ENCODE results near the gene RELN. TPM values are rescaled to one million over a fixed set of nuclear protein-coding genes. Genes with fewer than 3 reads are reported as not detected.

RELN gene
- total and polyA plus RNA-seq, 10 of the 15 experiments (the other 5 are each of a cell fraction or from before 2014, with no cell fraction given) = 0.11 to 0.21 TPM; not detected in 8

DNA sequence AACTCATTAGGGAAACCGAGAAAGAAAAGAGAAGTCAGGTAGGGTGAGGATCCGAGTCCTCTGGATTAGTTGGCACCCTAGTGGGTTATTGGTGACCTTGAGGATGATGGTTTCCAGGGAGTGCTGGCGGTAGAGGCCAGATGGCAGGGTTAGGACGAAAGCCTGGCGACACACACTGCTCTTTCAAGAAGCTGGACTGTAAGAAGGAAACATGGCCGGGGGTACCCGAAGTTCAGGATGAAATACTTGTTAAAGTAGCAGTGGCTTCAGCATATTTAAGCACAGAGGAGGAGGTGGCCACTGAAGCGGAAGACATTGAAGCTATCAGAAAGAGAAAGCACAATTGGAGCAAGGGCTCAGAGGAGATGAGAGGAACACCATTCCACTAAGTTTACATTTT lies 224.6 kb downstream of the RELN start (continued):
- TF ChIP-seq, protein P1, sequence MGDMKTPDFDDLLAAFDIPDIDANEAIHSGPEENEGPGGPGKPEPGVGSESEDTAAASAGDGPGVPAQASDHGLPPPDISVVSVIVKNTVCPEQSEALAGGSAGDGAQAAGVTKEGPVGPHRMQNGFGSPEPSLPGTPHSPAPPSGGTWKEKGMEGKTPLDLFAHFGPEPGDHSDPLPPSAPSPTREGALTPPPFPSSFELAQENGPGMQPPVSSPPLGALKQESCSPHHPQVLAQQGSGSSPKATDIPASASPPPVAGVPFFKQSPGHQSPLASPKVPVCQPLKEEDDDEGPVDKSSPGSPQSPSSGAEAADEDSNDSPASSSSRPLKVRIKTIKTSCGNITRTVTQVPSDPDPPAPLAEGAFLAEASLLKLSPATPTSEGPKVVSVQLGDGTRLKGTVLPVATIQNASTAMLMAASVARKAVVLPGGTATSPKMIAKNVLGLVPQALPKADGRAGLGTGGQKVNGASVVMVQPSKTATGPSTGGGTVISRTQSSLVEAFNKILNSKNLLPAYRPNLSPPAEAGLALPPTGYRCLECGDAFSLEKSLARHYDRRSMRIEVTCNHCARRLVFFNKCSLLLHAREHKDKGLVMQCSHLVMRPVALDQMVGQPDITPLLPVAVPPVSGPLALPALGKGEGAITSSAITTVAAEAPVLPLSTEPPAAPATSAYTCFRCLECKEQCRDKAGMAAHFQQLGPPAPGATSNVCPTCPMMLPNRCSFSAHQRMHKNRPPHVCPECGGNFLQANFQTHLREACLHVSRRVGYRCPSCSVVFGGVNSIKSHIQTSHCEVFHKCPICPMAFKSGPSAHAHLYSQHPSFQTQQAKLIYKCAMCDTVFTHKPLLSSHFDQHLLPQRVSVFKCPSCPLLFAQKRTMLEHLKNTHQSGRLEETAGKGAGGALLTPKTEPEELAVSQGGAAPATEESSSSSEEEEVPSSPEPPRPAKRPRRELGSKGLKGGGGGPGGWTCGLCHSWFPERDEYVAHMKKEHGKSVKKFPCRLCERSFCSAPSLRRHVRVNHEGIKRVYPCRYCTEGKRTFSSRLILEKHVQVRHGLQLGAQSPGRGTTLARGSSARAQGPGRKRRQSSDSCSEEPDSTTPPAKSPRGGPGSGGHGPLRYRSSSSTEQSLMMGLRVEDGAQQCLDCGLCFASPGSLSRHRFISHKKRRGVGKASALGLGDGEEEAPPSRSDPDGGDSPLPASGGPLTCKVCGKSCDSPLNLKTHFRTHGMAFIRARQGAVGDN (IDR thresholded peaks at IDR 0.05) = no peak
- TF ChIP-seq, protein P2, sequence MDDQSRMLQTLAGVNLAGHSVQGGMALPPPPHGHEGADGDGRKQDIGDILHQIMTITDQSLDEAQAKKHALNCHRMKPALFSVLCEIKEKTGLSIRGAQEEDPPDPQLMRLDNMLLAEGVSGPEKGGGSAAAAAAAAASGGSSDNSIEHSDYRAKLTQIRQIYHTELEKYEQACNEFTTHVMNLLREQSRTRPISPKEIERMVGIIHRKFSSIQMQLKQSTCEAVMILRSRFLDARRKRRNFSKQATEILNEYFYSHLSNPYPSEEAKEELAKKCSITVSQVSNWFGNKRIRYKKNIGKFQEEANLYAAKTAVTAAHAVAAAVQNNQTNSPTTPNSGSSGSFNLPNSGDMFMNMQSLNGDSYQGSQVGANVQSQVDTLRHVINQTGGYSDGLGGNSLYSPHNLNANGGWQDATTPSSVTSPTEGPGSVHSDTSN (IDR thresholded peaks at IDR 0.05; ENCODE audit: insufficient replicate concordance, low read depth, low read length) = no peak
- no peak for TF ChIP-seq HDAC2 (IDR thresholded peaks at IDR 0.05)
- no peak for TF ChIP-seq SMAD5 (IDR thresholded peaks at IDR 0.05; ENCODE audit: low read depth)
- no peak for TF ChIP-seq TCF7 (IDR thresholded peaks at IDR 0.05; ENCODE audit: borderline replicate concordance)
- TF ChIP-seq ZSCAN29 (IDR thresholded peaks at IDR 0.05) = no peak
- no peak for TF ChIP-seq E4F1 (IDR thresholded peaks at IDR 0.05; ENCODE audit: borderline replicate concordance, partially characterized antibody)
- no peak for TF ChIP-seq REST (IDR thresholded peaks at IDR 0.05; ENCODE audit: low read depth, low read length)
- no peak for TF ChIP-seq ASH2L (IDR thresholded peaks at IDR 0.05; ENCODE audit: borderline replicate concordance, low read depth)
- no peak for TF ChIP-seq EP300 (IDR thresholded peaks at IDR 0.05; ENCODE audit: borderline replicate concordance in 1 of 2, control insufficient read depth in 1 of 2, low read depth in 2 of 2, low read length in 2 of 2)
- TF ChIP-seq SMC3 (IDR thresholded peaks at IDR 0.05; ENCODE audit: borderline replicate concordance, low read length) = no peak

Data from GM12878 (cell line).